ENCODE results near the gene MAST4. TPM values are rescaled to one million over a fixed set of nuclear protein-coding genes. Genes with fewer than 3 reads are reported as not detected.

MAST4 gene
- total RNA-seq, 1 donor = 23.2 TPM

DNA sequence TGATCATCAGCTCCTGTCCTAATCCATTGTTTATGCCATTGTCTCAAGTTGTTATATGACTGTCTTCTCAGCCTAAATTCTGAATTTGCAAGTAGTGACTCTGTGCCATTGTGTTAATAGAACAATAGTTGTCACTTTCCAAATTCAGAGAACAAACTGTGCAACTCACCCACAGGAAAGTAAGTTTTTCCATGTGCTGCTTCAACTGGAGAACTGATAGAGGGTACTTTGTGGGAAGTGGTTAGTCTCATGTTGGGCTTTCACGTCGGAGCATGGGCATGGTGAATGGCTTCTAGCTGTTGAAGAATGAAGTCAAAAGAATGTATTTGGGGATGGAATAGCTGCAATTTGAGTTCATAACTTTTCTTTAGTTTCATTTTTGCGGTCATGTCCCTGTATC is 454.4 kb downstream of the MAST4 start:
- H3K4me3 ChIP-seq (ENCODE audit: low read depth, low read length) = no peak overlapping the region
- TF ChIP-seq, protein P1, sequence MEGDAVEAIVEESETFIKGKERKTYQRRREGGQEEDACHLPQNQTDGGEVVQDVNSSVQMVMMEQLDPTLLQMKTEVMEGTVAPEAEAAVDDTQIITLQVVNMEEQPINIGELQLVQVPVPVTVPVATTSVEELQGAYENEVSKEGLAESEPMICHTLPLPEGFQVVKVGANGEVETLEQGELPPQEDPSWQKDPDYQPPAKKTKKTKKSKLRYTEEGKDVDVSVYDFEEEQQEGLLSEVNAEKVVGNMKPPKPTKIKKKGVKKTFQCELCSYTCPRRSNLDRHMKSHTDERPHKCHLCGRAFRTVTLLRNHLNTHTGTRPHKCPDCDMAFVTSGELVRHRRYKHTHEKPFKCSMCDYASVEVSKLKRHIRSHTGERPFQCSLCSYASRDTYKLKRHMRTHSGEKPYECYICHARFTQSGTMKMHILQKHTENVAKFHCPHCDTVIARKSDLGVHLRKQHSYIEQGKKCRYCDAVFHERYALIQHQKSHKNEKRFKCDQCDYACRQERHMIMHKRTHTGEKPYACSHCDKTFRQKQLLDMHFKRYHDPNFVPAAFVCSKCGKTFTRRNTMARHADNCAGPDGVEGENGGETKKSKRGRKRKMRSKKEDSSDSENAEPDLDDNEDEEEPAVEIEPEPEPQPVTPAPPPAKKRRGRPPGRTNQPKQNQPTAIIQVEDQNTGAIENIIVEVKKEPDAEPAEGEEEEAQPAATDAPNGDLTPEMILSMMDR (IDR thresholded peaks at IDR 0.05; ENCODE audit: insufficient read depth, low read length) = no peak
- DNase-seq (ENCODE audit: low read depth) = no peak

DNA sequence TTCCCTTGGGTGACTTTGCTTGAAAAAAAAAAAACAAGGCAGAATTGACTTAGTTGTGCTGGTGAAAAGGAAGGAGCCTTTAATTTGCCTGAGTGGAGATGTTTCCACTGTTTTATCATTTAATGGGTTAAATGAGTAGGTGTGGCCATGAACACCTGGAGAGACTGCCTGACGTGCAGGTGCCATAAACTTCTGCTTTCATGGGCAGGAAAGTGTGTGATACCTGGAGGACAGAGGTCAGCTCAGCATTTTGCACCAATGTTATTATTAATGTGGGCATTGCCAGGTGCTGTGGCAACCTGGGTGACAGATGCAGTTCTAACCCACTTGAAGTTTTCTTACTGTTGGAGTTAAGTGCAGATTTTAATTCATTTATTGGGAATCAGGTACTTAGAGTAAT is 455.0 kb downstream of the MAST4 start:
- DNase-seq (ENCODE audit: low read depth) = no peak
- no peak overlapping the region for H3K4me3 ChIP-seq (ENCODE audit: low read depth, low read length)
- TF ChIP-seq, protein P1 (IDR thresholded peaks at IDR 0.05; ENCODE audit: insufficient read depth, low read length) = no peak

DNA sequence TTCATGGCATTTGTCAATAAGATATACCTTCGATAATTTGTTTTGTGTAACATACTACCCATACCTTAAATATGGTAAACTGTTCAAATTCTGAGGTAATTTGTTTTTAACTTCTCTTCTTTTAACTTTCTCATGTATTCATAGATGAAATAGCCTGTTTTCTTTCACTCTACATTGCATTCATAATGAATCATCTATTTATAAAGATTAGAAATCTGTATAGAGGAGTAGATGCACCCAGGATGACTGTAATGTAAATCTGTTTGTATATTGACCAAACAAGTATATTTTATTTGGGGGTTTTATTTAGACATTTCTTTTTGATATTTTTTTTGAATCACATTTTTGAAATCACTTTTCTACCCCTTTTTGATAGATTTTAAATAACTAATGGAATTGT is 455.8 kb downstream of the MAST4 start:
- no peak for DNase-seq (ENCODE audit: low read depth)
- no peak overlapping the region for H3K4me3 ChIP-seq (ENCODE audit: low read depth, low read length)
- TF ChIP-seq, protein P1 (IDR thresholded peaks at IDR 0.05; ENCODE audit: insufficient read depth, low read length) = no peak

DNA sequence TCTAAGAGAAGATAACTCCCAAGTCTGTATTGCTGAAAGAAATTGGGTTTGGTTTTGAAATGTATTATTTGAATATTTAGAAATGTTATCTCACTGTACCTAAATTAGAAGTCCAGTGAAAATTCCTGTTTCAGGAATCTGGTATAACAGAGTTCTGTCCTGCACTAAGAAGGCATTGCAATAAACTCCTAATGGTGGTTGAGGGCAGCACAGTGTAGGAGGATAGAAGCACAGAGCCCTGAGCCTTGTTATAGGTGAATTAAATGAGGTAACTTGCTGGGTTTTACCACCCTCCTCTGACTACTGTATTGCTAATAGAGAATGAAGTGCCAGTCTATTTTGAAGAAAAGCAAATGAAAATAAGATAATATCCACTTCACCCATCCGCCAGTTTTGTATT is 457.0 kb downstream of the MAST4 start:
- no peak for DNase-seq (ENCODE audit: low read depth)
- no peak overlapping the region for H3K4me3 ChIP-seq (ENCODE audit: low read depth, low read length)
- TF ChIP-seq, protein P1 (IDR thresholded peaks at IDR 0.05; ENCODE audit: insufficient read depth, low read length) = no peak

DNA sequence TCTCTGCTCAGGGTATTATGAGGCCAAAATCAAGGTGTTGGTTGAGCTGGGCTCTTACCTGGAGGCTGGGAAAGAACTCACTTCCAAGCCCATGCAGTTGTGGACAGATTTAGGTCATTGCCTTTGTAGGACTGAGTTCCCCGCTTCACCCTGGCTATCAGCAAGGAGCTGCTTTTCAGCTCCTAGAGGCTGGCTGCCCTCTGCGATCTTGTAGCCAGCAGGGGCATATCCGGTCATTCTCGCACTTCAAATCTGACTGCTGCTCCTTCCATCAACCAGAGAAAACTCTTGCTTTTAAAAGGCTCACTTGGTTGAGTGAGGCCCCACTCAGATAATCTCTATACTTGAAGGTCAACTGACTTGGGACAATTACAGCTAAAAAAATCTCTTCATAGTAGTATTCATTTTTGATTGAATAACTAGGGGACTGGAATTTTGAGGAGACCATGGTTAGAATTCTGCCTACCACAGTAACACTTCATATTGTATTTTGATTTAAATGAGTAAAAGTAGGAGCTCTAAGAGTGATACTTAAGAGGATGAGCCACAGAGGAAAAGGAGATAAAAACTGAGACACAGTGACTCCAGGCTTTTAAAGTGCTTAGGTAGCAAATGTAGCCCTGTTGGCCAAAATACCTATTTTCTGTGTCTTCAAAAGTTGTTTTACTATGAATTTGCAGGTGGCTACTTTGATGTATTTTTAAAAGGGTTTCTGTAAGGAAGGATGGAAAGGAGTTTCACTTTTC is 463.0 kb downstream of the MAST4 start:
- TF ChIP-seq, protein P1 (IDR thresholded peaks at IDR 0.05; ENCODE audit: insufficient read depth, low read length) = no peak
- DNase-seq (ENCODE audit: low read depth) = no peak
- H3K4me3 ChIP-seq (ENCODE audit: low read depth, low read length) = no peak overlapping the region

DNA sequence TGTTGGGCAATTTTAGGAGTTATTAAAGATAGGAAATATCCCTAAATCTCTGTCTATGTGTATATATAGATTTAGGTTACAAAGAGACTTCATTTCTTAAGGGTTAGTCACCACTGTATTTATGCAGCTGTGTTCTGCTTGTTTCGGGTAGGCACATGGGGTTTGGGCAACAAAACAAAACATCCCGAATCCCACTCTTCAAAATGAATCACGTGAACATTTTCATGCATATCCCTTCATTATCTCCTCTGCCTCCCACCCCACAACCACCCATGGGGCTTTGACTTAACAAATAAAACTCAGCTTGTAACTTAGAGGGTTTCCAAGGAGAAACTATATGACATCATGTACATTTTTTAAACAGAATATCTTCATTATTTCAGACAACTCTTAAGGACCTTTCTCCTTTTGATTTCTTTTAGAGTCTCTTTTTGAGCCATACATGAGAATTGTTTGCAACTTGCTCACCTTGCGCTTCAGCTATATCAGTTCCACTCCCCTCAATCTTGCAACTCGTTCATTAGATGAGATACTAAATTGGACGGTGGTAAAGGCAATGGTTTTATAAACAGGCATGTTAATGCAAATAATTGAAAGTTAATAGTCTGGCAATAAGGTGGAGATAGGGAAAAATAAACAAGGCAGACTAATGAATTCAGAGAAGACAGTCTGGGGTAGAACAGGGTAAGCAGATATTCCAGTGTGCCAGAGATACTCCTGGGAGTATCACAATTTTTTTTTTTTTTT is 463.7 kb downstream of the MAST4 start:
- TF ChIP-seq, protein P1 (IDR thresholded peaks at IDR 0.05; ENCODE audit: insufficient read depth, low read length) = no peak
- no peak overlapping the region for H3K4me3 ChIP-seq (ENCODE audit: low read depth, low read length)
- peak; percentile 55 for DNase-seq (ENCODE audit: low read depth)

All from fibroblast of the aortic adventitia (primary cell).